Rectal smooth muscle tissue (tissue), 1 donor: ENCODE measurements around the gene GATA3.

Experiments
- H3K27ac ChIP-seq: one replicate; pipeline ENCODE4 v1.7.0; 2013; ENCODE audit warnings: low read depth, low read length, inconsistent platforms
- H3K27me3 ChIP-seq: one replicate; pipeline ENCODE4 v1.7.0; 2013; ENCODE audit warnings: low read length; ENCODE audit not compliant: control insufficient read depth, insufficient read depth
- H3K36me3 ChIP-seq: one replicate; pipeline ENCODE4 v1.7.0; 2013; ENCODE audit warnings: low read length; ENCODE audit not compliant: control insufficient read depth, insufficient read depth
- H3K4me1 ChIP-seq: one replicate; pipeline ENCODE4 v1.7.0; 2013; ENCODE audit warnings: low read length; ENCODE audit not compliant: control insufficient read depth, insufficient read depth
- H3K4me3 ChIP-seq: one replicate; pipeline ENCODE4 v1.7.0; 2013; ENCODE audit warnings: low read length
- H3K9ac ChIP-seq: one replicate; pipeline ENCODE4 v1.7.0; 2013; ENCODE audit warnings: low read length

The GATA3 gene

DNA sequence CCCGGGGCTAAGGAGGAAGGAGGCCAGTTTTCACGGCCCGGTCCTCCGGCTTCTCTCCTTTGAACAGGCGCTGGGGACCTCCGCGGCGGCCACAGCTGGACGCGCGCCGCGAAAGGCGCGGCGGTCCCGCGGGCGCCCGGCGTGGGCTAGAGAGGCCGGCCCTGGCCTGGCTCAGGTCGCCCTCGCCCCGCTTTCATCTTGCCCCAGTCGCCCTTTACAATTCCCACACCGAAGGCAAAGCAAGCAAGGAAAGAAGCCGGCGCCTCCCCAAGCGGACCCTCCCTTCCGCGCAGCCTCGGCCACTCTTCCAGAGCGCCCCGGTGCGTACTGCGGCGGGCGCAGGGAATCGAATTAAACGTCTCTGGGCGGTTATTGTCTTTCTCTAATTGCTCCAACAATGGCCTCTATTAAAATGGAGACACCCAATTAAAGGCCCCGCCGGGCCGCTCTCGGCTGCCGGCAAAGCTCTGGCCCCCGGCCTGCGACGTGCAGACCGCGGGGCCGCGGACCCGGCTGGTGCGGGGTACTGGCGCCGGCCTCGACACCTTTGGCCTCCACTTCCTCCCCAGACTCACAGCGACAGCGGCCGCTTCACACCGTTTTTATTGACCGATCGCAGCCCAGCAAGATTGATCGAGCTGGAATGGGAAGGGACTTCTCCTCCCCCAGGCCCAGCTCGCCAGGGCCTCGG lies 4.5 kb upstream of the GATA3 start:
- H3K27me3 ChIP-seq, result peaks cover 71% of the 10 kb centered on the region
- H3K27ac ChIP-seq, result no peak overlapping the region
- no peak overlapping the region for H3K9ac ChIP-seq
- peaks cover 4% of the 10 kb centered on the region for H3K4me1 ChIP-seq
- peak overlapping the region; percentile 46 for H3K4me3 ChIP-seq
- H3K36me3 ChIP-seq, result no peaks in the 10 kb centered on the region

DNA sequence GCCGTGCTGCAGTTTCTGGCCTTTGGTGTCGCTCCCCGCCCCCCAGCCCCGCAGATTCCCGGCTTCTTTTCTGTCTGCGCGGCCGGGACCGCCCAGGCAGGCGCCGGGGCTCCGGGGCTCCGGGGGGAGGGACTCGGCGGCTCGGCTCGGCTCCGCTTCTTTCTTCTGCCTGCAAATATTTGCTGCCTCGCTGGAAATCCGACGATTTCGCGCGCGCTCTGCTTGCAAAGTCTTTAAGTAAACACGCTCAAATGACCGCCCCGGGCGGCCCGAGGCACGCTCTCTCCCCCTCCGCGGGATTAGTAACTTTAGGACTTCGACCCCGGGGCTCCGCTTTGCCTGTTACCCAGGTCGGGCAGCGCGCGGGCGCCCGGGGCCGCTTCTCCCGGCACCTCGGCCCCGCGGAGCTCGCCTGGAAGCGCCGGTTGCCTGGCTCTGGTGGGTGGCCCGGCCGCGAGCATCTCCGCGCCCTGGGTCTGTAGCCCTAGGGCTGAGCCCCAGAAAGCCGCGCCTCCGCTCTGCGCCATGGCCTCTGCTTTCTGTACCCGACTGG lies 3.9 kb upstream of the GATA3 start:
- H3K27ac ChIP-seq, result no peak overlapping the region
- peaks cover 70% of the 10 kb centered on the region for H3K27me3 ChIP-seq
- H3K36me3 ChIP-seq, result no peaks in the 10 kb centered on the region
- peaks cover 4% of the 10 kb centered on the region for H3K4me1 ChIP-seq
- H3K9ac ChIP-seq, result no peak overlapping the region
- peak overlapping the region; percentile 46 for H3K4me3 ChIP-seq

DNA sequence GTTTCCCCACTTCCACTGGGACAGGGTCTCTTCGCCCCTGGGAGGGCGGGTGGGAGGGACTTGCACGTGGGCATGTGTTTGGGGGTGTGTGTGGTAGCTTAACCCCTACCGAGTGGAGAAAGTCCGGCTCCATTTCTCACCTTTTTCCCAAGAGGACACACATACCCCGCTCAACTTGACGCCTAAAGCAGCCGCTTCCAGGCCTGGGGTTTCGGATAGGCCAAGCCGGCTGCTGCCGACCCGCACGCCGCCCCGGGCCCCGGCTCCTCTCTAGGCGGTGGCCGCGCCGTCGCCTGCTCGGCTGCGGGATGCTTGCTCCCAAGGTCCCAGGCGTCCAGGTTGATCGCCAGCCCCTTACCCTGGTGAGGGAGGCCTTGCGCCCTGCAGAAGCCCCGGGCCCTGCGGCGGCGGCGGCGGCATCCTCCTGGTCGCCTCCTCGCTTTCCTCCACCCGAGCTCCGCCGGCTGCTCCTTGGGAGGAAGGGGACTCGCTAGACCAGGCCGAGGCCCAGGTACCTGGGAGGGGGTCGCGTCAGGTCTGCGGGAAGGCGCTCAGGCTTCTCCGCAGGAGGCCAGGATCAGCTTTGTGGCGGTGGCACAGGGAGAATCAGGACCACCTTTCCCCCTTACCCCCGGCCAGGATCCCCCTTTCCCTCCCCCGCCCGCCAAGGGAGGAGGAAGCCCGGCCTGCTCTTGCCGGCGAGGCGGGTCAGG lies 3.2 kb upstream of the GATA3 start:
- Histone ChIP-seq H3K27ac (no peak overlapping the region), H3K27me3 (peaks cover 63% of the 10 kb centered on the region), H3K4me1 (peaks cover 4% of the 10 kb centered on the region), H3K36me3 (no peaks in the 10 kb centered on the region), H3K4me3 (no peak overlapping the region), H3K9ac (no peak overlapping the region)

DNA sequence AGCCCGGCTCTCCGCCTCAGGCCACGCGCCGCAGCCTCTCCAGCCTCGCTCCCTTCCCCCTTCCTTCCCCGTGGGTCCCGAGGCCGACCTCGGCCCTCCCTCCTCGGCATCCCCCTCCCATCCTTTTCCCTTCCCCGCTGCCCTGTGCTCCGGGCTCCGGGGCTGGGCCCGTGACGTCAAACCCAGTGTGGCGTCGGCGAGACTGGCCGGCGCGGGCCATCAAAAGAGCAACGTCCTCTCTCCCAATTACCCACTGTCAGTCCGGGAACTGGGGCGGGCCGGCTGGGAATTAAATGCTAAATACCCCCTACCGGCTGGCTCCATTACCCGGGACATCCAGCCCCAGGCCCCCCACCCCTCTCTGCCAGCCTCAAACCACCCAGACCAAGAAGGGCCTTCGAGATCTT lies 2.6 kb upstream of the GATA3 start:
- no peak overlapping the region for H3K9ac ChIP-seq
- peaks cover 59% of the 10 kb centered on the region for H3K27me3 ChIP-seq
- H3K36me3 ChIP-seq, result no peaks in the 10 kb centered on the region
- H3K4me1 ChIP-seq, result peaks cover 4% of the 10 kb centered on the region
- no peak overlapping the region for H3K4me3 ChIP-seq
- H3K27ac ChIP-seq, result no peak overlapping the region

DNA sequence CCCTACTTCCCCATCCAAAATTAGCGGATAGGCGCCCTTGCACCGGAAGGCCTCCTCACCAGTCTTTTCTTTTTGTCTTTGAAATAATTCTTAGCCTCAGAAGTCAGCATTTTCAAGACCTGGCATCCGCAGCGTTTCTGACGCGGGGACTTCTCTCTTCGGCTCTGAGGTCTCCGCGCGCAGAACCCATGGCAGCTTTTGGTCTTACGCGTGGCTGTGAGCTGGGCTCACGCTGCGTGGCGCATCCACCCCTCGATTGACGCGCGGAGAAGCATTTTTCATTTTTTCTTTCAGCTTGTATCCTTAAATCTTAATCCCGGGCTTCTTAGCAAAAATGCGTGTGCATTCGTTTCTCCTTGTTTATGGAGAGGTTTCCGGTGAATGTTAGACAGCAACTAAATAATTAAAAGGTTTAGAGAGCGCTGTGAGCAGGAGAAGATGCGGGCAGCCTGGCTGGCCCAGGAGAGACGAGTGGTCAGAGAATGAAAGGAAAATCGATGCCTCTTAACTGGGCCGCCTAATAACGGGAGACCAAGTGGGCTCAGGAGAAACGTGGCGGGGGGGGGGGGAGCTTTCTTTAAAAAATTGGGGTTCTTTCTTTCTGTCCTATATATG lies 2.0 kb upstream of the GATA3 start:
- Histone ChIP-seq H3K4me3 (peak overlapping the region; percentile 13), H3K9ac (no peak overlapping the region), H3K36me3 (no peaks in the 10 kb centered on the region), H3K4me1 (peaks cover 4% of the 10 kb centered on the region), H3K27ac (no peak overlapping the region), H3K27me3 (peaks cover 55% of the 10 kb centered on the region)

DNA sequence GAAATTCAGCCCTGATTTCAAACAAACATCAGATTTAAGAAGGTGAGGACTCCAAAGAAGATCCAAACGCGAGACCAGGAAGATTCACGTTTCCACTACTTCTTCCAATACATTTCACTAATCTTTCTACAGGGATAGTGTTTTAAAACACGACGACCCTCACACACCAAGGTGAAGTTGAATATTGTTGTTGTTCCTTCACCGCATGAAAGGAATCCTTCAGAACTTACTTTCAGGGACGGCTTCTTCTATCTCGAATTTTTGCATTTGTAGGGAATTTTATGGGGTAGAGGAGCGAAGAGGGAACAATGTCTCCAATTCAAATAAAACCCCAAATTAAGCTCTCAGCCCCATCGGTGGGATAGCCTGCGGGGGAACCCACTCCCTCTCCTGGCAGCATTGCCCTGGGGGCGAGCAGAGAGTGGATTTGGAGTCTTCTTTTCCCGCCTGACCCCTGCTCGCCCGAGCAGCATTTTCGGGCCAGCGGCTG lies 1.5 kb upstream of the GATA3 start:
- Histone ChIP-seq H3K4me3 (peak overlapping the region; percentile 41), H3K4me1 (peaks cover 4% of the 10 kb centered on the region), H3K27me3 (peaks cover 50% of the 10 kb centered on the region), H3K36me3 (no peaks in the 10 kb centered on the region), H3K27ac (no peak overlapping the region), H3K9ac (no peak overlapping the region)

DNA sequence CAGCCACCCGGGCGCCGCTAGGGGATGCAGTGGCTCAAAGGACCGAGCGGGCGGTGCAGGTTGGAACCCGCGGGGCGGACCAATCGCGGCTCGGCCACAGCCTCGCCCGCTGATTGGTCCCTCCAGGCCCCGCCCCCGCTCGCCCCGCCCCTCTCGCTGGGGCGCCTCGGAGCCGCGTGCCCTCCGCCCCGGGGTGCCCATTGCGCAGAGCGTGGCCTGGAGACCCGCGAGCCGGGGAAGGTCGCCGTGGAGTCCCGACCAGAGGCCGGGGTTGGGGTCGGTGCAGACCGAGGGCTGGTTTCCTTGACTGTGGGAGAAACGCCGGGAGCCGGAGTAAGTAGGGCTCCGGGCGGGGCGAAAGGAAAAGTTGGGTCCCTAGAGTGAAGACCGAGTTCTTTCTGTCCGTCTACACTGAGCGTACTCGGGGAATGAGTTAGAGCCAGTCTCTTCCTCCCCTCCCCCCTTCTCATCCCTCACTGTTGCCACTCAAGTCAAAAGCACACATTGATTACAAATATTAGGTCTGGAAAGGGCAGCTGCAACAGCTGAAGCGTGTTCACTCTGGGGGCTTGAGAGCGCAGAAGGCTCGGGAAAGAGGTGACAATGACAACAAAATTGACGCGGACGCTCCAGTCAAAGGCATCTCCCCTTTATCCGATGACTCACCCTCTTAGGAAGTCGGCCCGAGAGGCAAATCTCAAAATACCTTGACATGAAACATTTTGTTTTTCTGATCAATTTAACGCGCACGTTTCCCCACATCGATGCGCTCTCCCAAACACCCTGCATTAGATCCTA lies 843 bp upstream of the GATA3 start:
- H3K9ac ChIP-seq, result no peak overlapping the region
- peaks cover 4% of the 10 kb centered on the region for H3K4me1 ChIP-seq
- no peaks in the 10 kb centered on the region for H3K36me3 ChIP-seq
- H3K27ac ChIP-seq, result no peak overlapping the region
- peak overlapping the region; percentile 44 for H3K4me3 ChIP-seq
- peaks cover 43% of the 10 kb centered on the region for H3K27me3 ChIP-seq

DNA sequence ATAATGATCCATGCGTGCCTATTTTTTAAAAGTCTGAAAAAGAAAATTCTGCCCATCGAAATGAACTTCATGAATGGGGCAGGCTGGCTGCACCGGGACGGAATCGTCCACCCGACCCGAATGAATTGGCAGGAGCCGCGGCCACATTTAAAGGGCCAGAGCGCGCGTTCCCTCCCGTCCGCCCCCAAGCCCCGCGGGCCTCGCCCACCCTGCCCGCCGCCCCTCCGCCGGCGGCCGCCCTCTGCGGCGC lies 319 bp upstream of the GATA3 start:
- Histone ChIP-seq H3K27ac (no peak overlapping the region), H3K27me3 (peaks cover 43% of the 10 kb centered on the region), H3K4me1 (peaks cover 4% of the 10 kb centered on the region), H3K36me3 (no peaks in the 10 kb centered on the region), H3K4me3 (peak overlapping the region; percentile 44), H3K9ac (no peak overlapping the region)

DNA sequence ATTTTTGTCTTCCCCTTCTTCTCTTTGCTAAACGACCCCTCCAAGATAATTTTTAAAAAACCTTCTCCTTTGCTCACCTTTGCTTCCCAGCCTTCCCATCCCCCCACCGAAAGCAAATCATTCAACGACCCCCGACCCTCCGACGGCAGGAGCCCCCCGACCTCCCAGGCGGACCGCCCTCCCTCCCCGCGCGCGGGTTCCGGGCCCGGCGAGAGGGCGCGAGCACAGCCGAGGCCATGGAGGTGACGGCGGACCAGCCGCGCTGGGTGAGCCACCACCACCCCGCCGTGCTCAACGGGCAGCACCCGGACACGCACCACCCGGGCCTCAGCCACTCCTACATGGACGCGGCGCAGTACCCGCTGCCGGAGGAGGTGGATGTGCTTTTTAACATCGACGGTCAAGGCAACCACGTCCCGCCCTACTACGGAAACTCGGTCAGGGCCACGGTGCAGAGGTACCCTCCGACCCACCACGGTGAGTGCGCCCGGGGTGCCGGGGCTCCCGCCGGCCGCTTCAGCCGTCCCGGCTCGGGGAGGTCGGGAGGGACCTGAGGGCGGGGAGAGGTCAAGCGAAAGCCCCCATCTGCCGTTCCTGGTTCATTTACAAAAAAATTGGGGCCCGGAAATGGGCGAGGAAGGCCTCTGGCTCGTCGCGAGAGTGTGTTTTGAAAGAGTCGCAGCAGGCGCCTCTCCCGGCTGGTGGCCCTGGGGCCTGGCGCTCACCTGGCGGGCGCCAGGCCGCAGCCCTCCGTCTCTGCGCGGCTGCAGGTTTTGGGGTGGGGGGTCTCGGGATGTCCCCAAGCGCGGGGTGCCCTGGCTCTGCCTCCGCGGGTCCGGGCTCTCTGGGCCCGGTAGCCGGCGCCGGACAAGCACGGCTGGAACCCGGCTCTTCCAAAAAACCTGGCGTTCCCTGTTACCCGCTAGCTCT lies 1.2 kb downstream of the GATA3 start:
- Histone ChIP-seq H3K36me3 (no peaks in the 10 kb centered on the region), H3K4me3 (peak overlapping the region; percentile 46), H3K9ac (no peak overlapping the region), H3K27me3 (peaks cover 30% of the 10 kb centered on the region), H3K27ac (no peak overlapping the region), H3K4me1 (peaks cover 4% of the 10 kb centered on the region)

DNA sequence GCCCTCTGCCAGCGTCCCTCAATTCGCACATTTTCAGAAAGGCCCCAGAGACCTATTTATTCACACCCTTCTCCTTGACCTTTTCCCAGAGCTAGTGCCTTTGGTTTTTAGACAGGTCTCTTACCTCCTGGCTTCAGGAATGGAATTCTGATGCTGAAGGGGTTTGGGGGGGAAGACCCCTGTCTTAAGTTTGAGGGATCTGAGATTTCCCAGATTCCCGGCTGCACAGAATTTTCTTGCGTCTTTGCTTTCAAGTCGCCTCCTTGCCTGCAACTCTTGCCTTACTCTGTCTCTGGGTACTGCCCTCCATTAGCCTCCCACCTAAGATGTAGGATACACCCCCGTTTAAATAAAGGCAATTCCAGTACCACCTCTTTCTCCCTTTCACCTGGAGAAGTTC lies 1.9 kb downstream of the GATA3 start:
- Histone ChIP-seq H3K36me3 (no peaks in the 10 kb centered on the region), H3K4me1 (peaks cover 4% of the 10 kb centered on the region), H3K27me3 (peaks cover 28% of the 10 kb centered on the region), H3K27ac (no peak overlapping the region), H3K9ac (no peak overlapping the region), H3K4me3 (no peak overlapping the region)

DNA sequence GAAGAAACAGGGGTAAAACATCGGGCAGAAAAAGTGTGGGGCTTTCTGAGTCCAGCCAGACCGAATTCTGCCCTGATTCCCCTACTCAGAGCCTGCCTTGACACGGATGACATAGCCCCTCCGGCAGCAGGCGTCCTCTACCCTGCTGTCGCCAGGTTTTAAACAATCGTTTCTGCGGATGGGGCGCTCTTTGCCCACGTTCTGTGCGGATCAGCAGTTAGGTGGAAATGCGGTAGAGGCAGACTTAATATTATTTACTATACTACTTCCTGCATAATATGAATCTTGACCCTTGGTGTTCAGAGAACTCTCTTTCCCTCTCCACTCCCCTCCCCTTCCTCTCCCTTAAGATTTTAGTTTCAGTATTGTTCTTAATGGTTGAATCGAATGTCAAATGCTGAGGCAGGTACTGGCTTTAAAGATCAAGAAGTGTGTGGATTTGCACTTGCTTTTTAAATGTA lies 2.4 kb downstream of the GATA3 start:
- Histone ChIP-seq H3K4me1 (peaks cover 4% of the 10 kb centered on the region), H3K27ac (no peak overlapping the region), H3K36me3 (no peaks in the 10 kb centered on the region), H3K9ac (no peak overlapping the region), H3K4me3 (no peak overlapping the region), H3K27me3 (peaks cover 23% of the 10 kb centered on the region)
